ENCODE data around the gene PISD. TPM values are rescaled to one million over a fixed set of nuclear protein-coding genes. Genes with fewer than 3 reads are reported as not detected.

PISD gene
- total RNA-seq, 4 donors from 2014 or later: 15.3 to 19.0 (median 18.5) TPM

GRCh38 chr22:31619611-31620300 lies 42.3 kb downstream of the PISD start:
- Histone ChIP-seq H3K27me3 (no peaks in the 10 kb centered on the region), H3K27ac (no peak overlapping the region), H3K9me3 (no peaks in the 10 kb centered on the region), H3K4me1 (peaks cover 0 to 12% of the 10 kb centered on the region in 2 donors), H3K36me3 (peaks cover 0 to 20% of the 10 kb centered on the region in 2 donors), H3K4me3 (no peak overlapping the region)
- ATAC-seq (no peak), DNase-seq (no peak)
- intact Hi-C loops (cut with DNase I; ENCODE audit: low total_unique reads) (no loop called here), in situ Hi-C loops (cut with MboI; ENCODE audit: low sequenced_read_pairs in 4 of 4) (no loop called here)
- TF ChIP-seq CTCF (IDR thresholded peaks at IDR 0.05 in 4 of 5, conservative IDR thresholded peaks at IDR 0.05 in 1 of 5) (no peak), POLR2A (IDR thresholded peaks at IDR 0.05) (no peak)

GRCh38 chr22:31618471-31619176 lies 43.4 kb downstream of the PISD start:
- TF ChIP-seq POLR2A (IDR thresholded peaks at IDR 0.05) (no peak), CTCF (IDR thresholded peaks at IDR 0.05 in 4 of 5, conservative IDR thresholded peaks at IDR 0.05 in 1 of 5) (no peak)
- DNase-seq (no peak), ATAC-seq (no peak)
- peaks cover 0 to 20% of the 10 kb centered on the region in 2 donors for H3K36me3 ChIP-seq
- H3K27ac ChIP-seq: no peak overlapping the region
- in situ Hi-C loops (cut with MboI; ENCODE audit: low sequenced_read_pairs in 4 of 4): no loop called here
- no peaks in the 10 kb centered on the region for H3K27me3 ChIP-seq
- H3K4me3 ChIP-seq: no peak overlapping the region
- peaks cover 0 to 12% of the 10 kb centered on the region in 2 donors for H3K4me1 ChIP-seq
- no peaks in the 10 kb centered on the region for H3K9me3 ChIP-seq
- intact Hi-C loops (cut with DNase I; ENCODE audit: low total_unique reads): no loop called here

- no peaks in the 10 kb centered on the region for H3K27me3 ChIP-seq
- H3K27ac ChIP-seq: no peak overlapping the region
- peaks cover 0 to 12% of the 10 kb centered on the region in 2 donors for H3K4me1 ChIP-seq
- intact Hi-C loops (cut with DNase I; ENCODE audit: low total_unique reads) (no loop called here), in situ Hi-C loops (cut with MboI; ENCODE audit: low sequenced_read_pairs in 4 of 4) (no loop called here)
- DNase-seq: no peak
- no peak overlapping the region for H3K4me3 ChIP-seq
- no peaks in the 10 kb centered on the region for H3K9me3 ChIP-seq
- TF ChIP-seq POLR2A (IDR thresholded peaks at IDR 0.05): no peak
- TF ChIP-seq CTCF (IDR thresholded peaks at IDR 0.05 in 4 of 5, conservative IDR thresholded peaks at IDR 0.05 in 1 of 5): no peak
- no peak for ATAC-seq
- H3K36me3 ChIP-seq: peaks cover 0 to 20% of the 10 kb centered on the region in 2 donors
Measured at GRCh38 chr22:31618057-31618456, 44.0 kb downstream of the PISD start.

- intact Hi-C loops (cut with DNase I; ENCODE audit: low total_unique reads) (no loop called here), in situ Hi-C loops (cut with MboI; ENCODE audit: low sequenced_read_pairs in 4 of 4) (no loop called here)
- peak in 1 of 2 donors; percentile 37 for ATAC-seq
- Histone ChIP-seq H3K27me3 (no peaks in the 10 kb centered on the region), H3K27ac (no peak overlapping the region), H3K36me3 (peaks cover 0 to 20% of the 10 kb centered on the region in 2 donors), H3K4me1 (peaks cover 0 to 12% of the 10 kb centered on the region in 2 donors), H3K4me3 (no peak overlapping the region), H3K9me3 (no peaks in the 10 kb centered on the region)
- no peak for DNase-seq
- TF ChIP-seq CTCF (IDR thresholded peaks at IDR 0.05 in 4 of 5, conservative IDR thresholded peaks at IDR 0.05 in 1 of 5) (no peak), POLR2A (IDR thresholded peaks at IDR 0.05) (no peak)
Measured at GRCh38 chr22:31616315-31616980, 45.6 kb downstream of the PISD start.
